AG04449 (cell line): Measurements from ENCODE around the gene PRKAG2.

Source experiments
- CTCF ChIA-PET: fragments of 350-600 bp; formaldehyde crosslinking; extraction: SDS; loops from one replicate; lab custom pipeline; 2021; ENCODE audit warnings: antibody characterized with exemption; lab: Yijun Ruan, JAX
- POLR2A ChIA-PET: fragments of 400-600, 350-600 bp; formaldehyde crosslinking; extraction: SDS; loops from one replicate; lab custom pipeline; 2020; ENCODE audit warnings: antibody characterized with exemption, inconsistent platforms; lab: Yijun Ruan, JAX
- DNase-seq: peaks from one replicate; pipeline ENCODE4 v3.0.0-alpha.2; 2010; ENCODE audit warnings: low read depth, low spot score
- H3K4me3 ChIP-seq: 2 replicates; pipeline ENCODE4 v1.5.1; 2011; ENCODE audit warnings: low read depth, mild to moderate bottlenecking, control low read depth, low read length
- CTCF ChIP-seq: IDR thresholded peaks from one replicate; pipeline ENCODE4 v1.5.1; 2011; ENCODE audit warnings: mild to moderate bottlenecking, moderate library complexity, low read length, control low read depth, inconsistent platforms; ENCODE audit not compliant: insufficient read depth; ENCODE audit errors: missing control alignments

The PRKAG2 gene

GRCh38 chr7:151650161-151650560 is 226.8 kb downstream of the PRKAG2 start:
- TF ChIP-seq CTCF = no peak
- ChIA-PET CTCF (interaction anchor here (1.8 to 13.1 kb wide), 2 partner anchors 18 to 55 kb away, joined by 6 to 89 read pairs; no protein-coding TSS in a partner anchor), POLR2A (no interaction called here)
- DNase-seq = no peak
- H3K4me3 ChIP-seq = no peak overlapping the region

DNA sequence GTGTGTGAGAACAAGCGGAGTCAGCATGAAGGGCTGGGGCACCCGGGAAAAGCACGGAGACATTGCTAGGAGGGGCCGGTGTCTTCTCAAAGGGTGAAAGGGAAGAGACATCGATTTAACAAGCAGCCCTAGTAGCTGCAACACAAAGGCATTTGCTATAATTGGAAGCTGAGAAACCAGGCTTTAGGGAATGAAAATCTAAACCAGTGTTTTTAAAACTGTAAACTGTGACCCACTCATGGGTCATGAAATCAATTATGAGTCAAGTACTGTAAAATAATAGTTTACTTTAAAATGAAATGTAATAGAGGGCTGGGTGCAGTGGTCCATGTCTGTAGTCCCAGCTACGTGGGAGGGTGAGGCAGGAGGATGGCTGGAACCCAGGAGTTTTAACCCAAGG is 228.5 kb downstream of the PRKAG2 start:
- no peak for DNase-seq
- no peak overlapping the region for H3K4me3 ChIP-seq
- ChIA-PET POLR2A (interaction anchor here (0.5 kb wide), 1 partner anchor 101 kb away, joined by 4 read pairs; no protein-coding TSS in a partner anchor), CTCF (interaction anchor here (13.1 kb wide), 1 partner anchor 16 kb away, joined by 89 read pairs; no protein-coding TSS in a partner anchor)
- no peak for TF ChIP-seq CTCF

- ChIA-PET POLR2A (interaction anchor here (0.5 kb wide), 1 partner anchor 102 kb away, joined by 4 read pairs; no protein-coding TSS in a partner anchor), CTCF (interaction anchor here (13.1 kb wide), 1 partner anchor 16 kb away, joined by 89 read pairs; no protein-coding TSS in a partner anchor)
- no peak for TF ChIP-seq CTCF
- no peak overlapping the region for H3K4me3 ChIP-seq
- DNase-seq = no peak
Observed at GRCh38 chr7:151647874-151648273, 229.0 kb downstream of the PRKAG2 start.

GRCh38 chr7:151647006-151647405 is 229.9 kb downstream of the PRKAG2 start:
- POLR2A ChIA-PET = no interaction called here
- DNase-seq = no peak

DNA sequence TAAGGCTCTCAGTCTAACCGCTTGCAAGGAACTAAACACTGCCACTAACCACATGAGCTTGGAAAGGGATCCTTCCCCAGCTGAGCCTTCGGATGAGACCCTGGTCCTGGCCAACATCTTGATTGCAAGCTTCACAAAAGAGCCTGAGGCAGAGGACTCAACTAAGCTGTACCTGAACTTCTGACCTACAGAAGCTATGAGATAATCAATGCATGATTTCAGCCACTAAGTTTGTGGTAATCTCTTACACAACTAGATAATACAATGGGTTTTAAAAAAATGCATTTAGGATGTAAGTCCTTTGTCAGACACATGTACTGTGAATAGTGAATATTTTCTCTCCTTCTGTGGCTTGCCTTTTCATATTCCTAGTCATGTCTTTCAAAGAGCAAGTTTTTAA is 231.6 kb downstream of the PRKAG2 start:
- TF ChIP-seq CTCF = no peak
- no peak for DNase-seq
- H3K4me3 ChIP-seq = no peak overlapping the region
- ChIA-PET CTCF (interaction anchor here (13.1 kb wide), 1 partner anchor 13 kb away, joined by 89 read pairs; no protein-coding TSS in a partner anchor), POLR2A (no interaction called here)

More at GRCh38 chr7:151647006-151647405, 229.9 kb downstream of the PRKAG2 start:
- CTCF ChIA-PET = interaction anchor here (1.0 to 13.1 kb wide), 3 partner anchors 15 to 113 kb away, joined by 3 to 89 read pairs (median 4); no protein-coding TSS in a partner anchor
- TF ChIP-seq CTCF = no peak
- H3K4me3 ChIP-seq = no peak overlapping the region

- TF ChIP-seq CTCF = no peak
- ChIA-PET POLR2A (no interaction called here), CTCF (interaction anchor here (13.1 kb wide), 1 partner anchor 13 kb away, joined by 89 read pairs; no protein-coding TSS in a partner anchor)
- no peak overlapping the region for H3K4me3 ChIP-seq
- DNase-seq = no peak
Observed at GRCh38 chr7:151644554-151644953, 232.4 kb downstream of the PRKAG2 start.
